ENCODE measurements around the gene LRRC74A. TPM values are rescaled to one million over a fixed set of nuclear protein-coding genes. Genes with fewer than 3 reads are reported as not detected.

The LRRC74A gene
- polyA plus RNA-seq, 5 donors = 0.12 to 0.33 (median 0.22) TPM

- DNase-seq = no peak
These were observed 17.2 kb upstream of the LRRC74A start for GRCh38 chr14:76808990-76809389.

DNA sequence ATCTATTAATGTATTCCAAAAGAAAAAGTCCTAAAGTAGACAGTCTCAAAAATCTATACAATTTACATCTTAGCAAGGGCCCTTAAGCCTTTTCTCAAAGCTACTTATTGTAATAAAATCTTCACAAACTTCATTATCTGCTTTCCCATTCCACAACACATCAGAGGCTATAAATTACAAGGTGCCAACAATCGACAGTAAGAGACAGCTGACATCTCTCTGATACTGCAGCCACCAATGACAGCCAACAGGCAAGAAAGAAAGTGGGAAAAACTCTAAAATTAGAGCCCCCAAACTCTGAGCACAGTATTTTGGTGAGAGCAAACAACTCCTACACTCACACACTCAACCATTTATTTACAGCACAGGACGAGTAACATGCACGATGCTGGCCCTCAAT, 15.7 kb upstream of the LRRC74A start:
- DNase-seq = no peak

DNA sequence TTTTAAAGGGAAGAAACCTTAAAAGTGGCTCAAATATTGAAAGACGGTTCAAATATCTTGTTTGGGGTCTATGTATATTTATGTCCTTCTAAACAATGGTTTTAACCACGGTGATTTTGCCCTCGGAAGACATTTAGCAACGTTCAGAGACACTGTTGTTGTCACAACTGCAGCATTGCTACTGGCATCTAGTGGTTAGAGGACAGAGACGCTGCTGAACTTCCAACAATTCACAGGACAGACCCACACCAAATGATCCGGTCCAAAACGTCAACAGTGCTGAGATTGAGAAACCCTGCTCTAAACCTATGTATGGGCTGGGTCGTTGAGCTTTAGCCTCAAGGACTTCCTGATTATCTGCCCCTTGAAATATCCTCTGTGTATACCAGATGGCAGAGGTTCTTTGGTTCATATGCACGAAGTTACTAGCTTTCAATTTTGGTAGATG, 15.2 kb upstream of the LRRC74A start:
- no peak for DNase-seq

- no peak for DNase-seq
These were observed 14.6 kb upstream of the LRRC74A start for GRCh38 chr14:76811561-76811960.

GRCh38 chr14:76812093-76812421, 14.2 kb upstream of the LRRC74A start:
- no peak for DNase-seq

GRCh38 chr14:76812422-76813383, 13.5 kb upstream of the LRRC74A start, which contains the start of gene ANGEL1:
Gene ANGEL1 (minus strand): TSS chr14:76812882. CDS start chr14:76812827, 55 bp downstream.
- peak; percentile 91 to 93 for DNase-seq

DNA sequence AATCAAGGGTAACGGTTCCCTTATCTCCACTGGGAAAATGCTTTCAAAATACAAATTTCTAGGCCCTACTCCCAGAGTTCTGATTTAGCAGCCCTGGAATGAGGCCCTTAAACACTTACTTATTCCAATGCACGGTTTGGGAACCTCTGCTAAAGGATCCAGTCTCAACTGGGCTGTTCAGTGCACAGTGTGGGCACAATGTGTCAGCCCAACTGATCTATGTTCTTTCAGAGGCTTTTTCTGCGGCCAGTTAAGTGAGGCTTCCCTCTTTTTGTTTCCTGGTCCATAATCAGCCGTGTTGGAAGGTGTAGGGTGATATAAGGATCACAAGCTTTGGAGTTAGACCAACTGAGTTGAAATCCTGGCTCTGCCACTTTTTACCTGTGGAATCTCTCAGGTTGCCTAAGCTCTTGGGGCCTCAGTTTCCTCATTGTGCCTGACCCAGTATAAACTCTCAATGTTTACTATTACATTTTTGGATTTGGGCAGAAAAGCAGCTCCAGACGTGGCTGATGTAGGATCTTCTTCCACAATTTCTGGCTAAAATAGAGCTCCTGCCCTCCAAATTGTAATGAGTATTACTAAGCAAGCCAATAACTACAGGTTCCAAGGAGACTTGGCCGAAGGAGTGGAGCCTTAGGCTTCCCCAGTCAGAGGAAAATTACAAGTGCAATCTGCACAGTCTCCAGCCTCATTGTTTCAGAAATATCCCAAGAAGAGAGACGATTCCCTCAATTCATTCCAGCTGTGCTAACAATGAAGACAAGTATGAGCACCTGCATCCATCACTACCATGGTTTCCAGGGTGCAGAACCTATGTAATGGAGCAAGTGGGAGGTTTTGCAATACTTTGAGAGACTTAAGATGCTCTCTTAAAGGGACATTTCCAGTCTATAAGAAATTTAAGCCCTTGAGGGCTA, 11.2 kb upstream of the LRRC74A start:
- no peak for DNase-seq

GRCh38 chr14:76820700-76821099, 5.5 kb upstream of the LRRC74A start:
- no peak for DNase-seq

DNA sequence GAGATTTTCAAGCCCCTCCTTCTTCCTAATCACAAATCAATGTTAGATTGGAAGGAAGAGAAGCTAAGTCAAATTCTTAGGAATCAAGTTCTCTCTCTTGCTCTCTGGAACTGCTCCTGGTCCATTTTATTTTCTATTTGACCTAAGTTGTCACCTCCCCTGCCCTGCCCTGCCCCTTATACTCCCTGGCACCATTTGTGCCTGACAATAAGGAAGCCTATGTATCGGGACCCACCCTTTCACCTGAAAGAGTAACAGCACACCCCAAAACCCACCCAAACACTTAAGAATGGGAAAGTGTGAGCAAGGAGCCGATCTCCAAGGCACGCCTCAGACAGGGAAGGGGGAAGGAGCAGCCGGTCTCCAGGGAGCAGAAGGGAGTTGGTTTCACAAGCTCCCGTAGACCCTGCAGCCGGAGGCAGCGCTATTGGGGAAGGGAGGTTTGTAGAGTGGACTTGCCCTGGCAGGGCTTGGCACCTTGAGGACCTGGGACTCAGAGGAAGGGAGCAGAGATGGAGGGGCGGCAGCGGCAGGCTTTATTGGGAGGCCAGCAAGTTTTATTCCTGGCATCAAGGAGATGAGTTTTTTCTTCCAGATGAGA, 1.6 kb downstream of the LRRC74A start:
- no peak for DNase-seq

GRCh38 chr14:76828339-76829012, 2.3 kb downstream of the LRRC74A start:
- no peak for DNase-seq

DNA sequence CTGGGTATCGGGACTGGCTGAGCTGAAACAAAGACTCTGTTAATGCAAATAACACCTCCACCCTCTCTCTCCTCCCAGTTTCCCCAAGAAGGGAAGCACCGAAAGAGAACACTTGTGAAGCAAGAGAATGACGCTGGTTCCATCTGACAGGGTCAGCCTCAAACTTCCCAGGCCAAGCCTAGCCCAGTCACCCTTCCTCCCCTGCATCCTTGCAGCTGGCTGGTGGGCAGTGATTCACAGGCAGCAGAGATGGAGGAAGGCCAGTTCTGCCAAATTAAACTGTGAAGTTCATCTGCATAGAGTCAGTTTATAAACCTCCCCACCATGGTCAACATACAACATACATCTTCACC, 2.8 kb downstream of the LRRC74A start:
- DNase-seq = no peak

DNA sequence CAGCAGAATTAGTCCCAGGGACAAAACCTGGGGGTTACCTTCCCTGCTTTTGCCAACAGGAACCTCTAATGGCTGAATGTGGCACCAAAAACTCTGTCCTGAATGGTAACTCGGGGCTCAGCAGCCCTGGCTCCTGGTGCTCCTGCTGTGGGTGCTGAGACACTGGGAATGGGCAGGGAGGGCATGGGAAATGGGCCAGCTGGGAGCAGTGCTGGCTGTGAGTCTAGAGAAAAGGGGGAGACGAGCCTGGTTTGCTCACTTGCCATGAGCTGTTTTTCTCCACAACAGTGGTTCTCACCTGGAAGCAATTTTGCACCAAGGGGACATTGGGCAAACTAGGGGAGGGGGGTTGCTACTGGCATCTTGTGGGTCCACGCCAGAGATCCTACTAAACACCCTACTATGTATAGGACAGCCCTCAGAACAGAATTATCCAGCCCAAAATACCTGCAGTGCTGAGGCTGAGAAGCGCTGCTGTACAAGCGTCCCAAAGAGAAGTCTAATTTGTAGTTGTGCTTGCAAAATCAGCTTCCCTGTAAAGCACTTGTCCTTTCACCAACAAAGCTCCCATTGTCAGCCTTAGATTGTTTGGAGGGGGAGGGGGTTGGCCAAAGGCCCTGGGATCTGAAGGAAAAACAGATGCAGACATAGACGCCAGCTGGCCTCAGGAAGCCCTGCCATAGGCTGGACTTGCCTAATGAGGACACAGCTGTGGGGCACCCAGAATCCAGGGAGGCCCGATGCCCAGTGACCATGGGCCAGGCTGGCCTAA, 3.6 kb downstream of the LRRC74A start:
- DNase-seq = no peak

- DNase-seq = no peak
These were observed 4.3 kb downstream of the LRRC74A start for GRCh38 chr14:76830556-76830955.

GRCh38 chr14:76832503-76832988, 6.3 kb downstream of the LRRC74A start:
- DNase-seq = no peak

- DNase-seq = no peak
These were observed 6.8 kb downstream of the LRRC74A start for GRCh38 chr14:76833011-76833410.

DNA sequence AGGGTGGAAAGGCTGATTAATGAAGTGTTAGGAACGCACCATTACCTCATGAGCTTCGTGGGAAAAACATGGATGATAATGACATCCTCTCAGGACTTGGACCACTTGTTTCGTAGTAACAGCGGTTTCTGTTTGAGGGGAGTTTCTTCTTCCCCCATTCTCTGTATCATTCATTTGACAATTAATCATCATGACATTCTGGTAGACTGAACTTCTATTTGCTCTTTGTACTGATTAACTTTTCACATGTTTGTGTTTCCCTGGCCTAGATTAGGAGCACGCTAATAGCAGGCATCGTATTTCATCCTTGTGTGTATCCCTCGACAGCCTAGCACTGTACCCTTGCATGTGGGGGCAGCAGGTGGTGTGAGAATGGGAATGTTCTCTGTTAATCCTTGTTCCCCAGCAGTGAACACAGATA, 8.0 kb downstream of the LRRC74A start:
- no peak for DNase-seq

GRCh38 chr14:76836029-76836630, 9.9 kb downstream of the LRRC74A start:
- no peak for DNase-seq

DNA sequence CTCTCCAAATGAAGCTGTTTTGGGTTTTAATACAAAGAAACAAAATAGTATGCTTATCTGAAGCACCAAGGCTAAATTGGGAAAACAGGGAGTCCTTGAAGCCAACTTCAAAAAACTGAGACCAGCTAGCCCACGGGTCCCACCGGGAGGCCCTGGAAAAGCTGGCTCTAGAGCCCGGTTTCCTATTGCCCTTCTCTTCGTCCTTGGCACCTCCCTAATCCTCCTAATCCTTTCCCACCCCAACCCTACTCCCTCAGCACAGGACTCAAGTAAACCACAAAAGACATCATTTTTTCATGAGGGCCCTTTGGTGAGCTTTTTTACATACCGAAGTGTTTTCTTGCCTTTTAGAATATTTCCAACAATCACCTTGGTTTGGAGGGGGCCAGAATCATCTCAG, 11.3 kb downstream of the LRRC74A start:
- DNase-seq = no peak

- DNase-seq = no peak
These were observed 16.2 kb downstream of the LRRC74A start for GRCh38 chr14:76842414-76842813.

- DNase-seq = no peak
These were observed 18.0 kb downstream of the LRRC74A start for GRCh38 chr14:76844223-76844622.

Data from right lung (tissue), 5 donors.